Suprapubic skin (tissue), 4 donors: ENCODE results near the gene ABLIM2. TPM values are rescaled to one million over a fixed set of nuclear protein-coding genes. Genes with fewer than 3 reads are reported as not detected.

Source experiments
- DNase-seq, 2 donors: peaks; one replicate each; pipeline ENCODE4 v3.0.0-alpha.2; 2019; ENCODE audit warnings: low spot score in 2 of 2
- H3K27ac ChIP-seq: fragments of 200-600 bp; sonication (generic); one replicate; pipeline ENCODE4 v1.5.1; 2019
- H3K27me3 ChIP-seq: fragments of 200-600 bp; sonication (generic); one replicate; pipeline ENCODE4 v1.5.1; 2019
- H3K36me3 ChIP-seq: fragments of 200-600 bp; sonication (generic); one replicate; pipeline ENCODE4 v1.5.1; 2019
- H3K4me1 ChIP-seq: fragments of 200-600 bp; sonication (generic); one replicate; pipeline ENCODE4 v1.5.1; 2019
- H3K4me3 ChIP-seq: fragments of 200-600 bp; sonication (generic); one replicate; pipeline ENCODE4 v1.5.1; 2019; ENCODE audit warnings: mild to moderate bottlenecking
- H3K9me3 ChIP-seq: fragments of 200-600 bp; sonication (generic); one replicate; pipeline ENCODE4 v1.5.1; 2019
- EP300 ChIP-seq: sonication (generic); formaldehyde crosslinking; IDR thresholded peaks from one replicate; pipeline ENCODE4 v1.6.1; 2017; ENCODE audit warnings: antibody characterized with exemption
- POLR2A ChIP-seq, 2 donors: fragments of 450-650 bp; IDR thresholded peaks; one replicate each; pipeline ENCODE4 v1.6.1; 2017; ENCODE audit warnings: antibody characterized with exemption in 2 of 2, mild to moderate bottlenecking in 2 of 2, moderate library complexity in 2 of 2
- POLR2AphosphoS5 ChIP-seq, 3 donors: sonication (generic); formaldehyde crosslinking; IDR thresholded peaks; one replicate each; pipeline ENCODE4 v1.6.1; 2017; ENCODE audit warnings: antibody characterized with exemption in 3 of 3
- WGBS: methylation state at CpG from one replicate; pipeline ENCODE4 v1.1.5; 2018; 5-methylcytosine and 5-hydroxymethylcytosine counted together
- total RNA-seq, 4 donors: library from RNA; depleted of rRNA; stranded (reverse); fragments of >200 nt; gene quantifications; one replicate each; pipeline ENCODE4 v1.1.0, GENCODE V29; 2016
- TF ChIP-seq, protein P1 (sequence below), 2 donors: fragments of 200-600 bp in 1 of 2; fragments of 450-650 bp in 1 of 2; sonication (generic) in 1 of 2; IDR thresholded peaks; one replicate each; pipeline ENCODE4 v1.5.1; 2016 to 2019; ENCODE audit warnings: antibody characterized with exemption in 2 of 2, mild to moderate bottlenecking in 1 of 2, moderate library complexity in 1 of 2

Gene ABLIM2
- total RNA-seq, 4 donors from 2014 or later = 11.2 to 16.9 (median 13.3) TPM

DNA sequence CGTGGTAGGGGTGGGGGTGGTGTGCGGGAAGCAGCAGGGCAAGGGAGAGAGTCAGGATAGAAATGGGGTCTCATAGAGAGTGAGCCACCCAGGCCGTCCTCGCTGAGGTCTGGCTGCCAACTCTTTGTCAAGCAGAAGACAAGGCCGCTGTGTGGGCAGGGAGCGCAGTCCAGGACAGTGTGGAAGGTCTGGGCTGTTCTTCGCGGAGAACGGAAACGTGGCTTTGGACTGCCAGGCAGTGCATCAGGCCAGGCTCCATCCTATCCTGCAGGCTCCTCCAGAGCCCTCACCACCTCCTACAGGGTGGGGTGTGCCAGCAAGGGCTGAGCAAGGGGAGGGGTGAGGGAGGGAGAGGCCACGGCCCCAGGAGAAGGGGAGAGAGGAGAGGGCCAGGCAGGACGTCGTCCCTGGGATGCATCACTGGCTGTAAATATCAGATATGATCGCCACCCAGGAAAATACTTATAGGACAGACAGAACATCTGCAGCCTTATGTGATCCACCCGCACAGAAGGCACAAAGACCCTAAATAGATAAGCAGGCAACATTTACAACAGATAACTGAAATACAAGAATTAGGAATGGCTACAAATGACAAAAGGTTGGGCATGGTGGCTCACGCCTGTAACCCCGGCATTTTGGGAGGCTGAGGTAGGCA lies 85.3 kb downstream of the ABLIM2 start:
- Histone ChIP-seq H3K27me3 (peaks cover 35% of the 10 kb centered on the region), H3K9me3 (no peaks in the 10 kb centered on the region), H3K4me3 (no peak overlapping the region), H3K27ac (no peak overlapping the region), H3K4me1 (peaks cover 3% of the 10 kb centered on the region), H3K36me3 (no peaks in the 10 kb centered on the region)
- 80% methylated on average over 15 of the region's 17 CpGs for WGBS
- TF ChIP-seq, protein P1, sequence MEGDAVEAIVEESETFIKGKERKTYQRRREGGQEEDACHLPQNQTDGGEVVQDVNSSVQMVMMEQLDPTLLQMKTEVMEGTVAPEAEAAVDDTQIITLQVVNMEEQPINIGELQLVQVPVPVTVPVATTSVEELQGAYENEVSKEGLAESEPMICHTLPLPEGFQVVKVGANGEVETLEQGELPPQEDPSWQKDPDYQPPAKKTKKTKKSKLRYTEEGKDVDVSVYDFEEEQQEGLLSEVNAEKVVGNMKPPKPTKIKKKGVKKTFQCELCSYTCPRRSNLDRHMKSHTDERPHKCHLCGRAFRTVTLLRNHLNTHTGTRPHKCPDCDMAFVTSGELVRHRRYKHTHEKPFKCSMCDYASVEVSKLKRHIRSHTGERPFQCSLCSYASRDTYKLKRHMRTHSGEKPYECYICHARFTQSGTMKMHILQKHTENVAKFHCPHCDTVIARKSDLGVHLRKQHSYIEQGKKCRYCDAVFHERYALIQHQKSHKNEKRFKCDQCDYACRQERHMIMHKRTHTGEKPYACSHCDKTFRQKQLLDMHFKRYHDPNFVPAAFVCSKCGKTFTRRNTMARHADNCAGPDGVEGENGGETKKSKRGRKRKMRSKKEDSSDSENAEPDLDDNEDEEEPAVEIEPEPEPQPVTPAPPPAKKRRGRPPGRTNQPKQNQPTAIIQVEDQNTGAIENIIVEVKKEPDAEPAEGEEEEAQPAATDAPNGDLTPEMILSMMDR (IDR thresholded peaks at IDR 0.05) = no peak
- DNase-seq = no peak

DNA sequence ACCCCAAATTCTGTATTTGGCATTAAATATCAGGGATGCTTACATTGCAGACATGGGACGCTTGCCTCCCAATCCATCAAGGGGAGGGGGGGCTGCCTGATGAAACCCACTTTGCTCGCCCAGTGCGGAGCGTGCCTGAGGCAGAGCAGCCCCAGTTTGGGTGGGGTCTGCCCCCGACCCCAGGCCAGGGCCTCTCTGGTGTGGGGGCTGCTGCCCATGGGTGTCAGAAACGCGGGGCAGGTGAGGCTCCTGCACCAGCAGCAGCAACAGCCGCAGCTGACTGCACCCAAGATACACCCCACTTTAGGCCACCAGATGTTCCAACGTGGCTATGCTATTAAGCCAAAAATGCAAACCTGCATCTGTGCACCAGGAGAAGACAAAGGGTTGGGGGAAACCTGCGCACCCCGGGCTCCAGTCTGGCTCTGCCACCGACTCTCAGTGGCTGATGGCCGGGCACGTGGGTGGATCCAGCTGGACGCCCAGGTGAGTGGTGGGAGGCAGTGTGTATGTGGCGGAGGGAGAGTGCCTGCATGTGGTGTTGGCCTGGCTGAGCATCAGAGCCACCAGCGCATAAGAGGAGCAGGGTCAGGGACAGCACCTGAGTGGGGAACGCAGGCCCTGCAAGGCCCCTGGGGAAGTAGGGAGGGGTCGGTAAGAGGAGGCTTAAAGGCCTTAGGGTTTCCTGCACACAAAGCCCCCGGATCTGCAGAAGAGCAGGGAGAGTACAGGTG lies 86.2 kb downstream of the ABLIM2 start:
- H3K9me3 ChIP-seq = no peaks in the 10 kb centered on the region
- H3K27me3 ChIP-seq = peaks cover 35% of the 10 kb centered on the region
- H3K27ac ChIP-seq = no peak overlapping the region
- TF ChIP-seq POLR2A (IDR thresholded peaks at IDR 0.05) (no peak), EP300 (no peak)
- no peak overlapping the region for H3K4me3 ChIP-seq
- 68% methylated on average over 15 of the region's 20 CpGs for WGBS
- DNase-seq = no peak
- H3K36me3 ChIP-seq = no peaks in the 10 kb centered on the region
- H3K4me1 ChIP-seq = peaks cover 3% of the 10 kb centered on the region

DNA sequence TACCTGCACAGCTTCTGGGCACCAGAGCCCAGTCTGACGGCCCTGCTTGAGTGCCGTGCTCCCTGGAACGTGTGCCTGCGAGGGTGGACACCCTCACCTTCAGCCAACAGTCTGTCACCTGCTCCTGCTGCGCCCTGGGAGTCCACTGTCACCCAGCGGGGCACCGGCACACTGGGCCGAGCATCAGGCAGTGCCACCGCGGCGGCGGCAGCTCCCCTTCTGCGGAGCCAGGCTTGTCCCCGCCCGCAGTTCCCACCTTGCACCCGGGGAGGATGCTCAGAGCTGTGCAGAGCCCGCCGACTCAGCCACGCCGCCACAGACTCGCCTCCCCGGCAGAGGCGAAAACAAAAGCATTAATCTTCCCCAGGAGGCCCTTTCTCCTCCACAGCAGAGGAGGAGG lies 86.8 kb downstream of the ABLIM2 start:
- Histone ChIP-seq H3K9me3 (no peaks in the 10 kb centered on the region), H3K27ac (no peak overlapping the region), H3K4me3 (no peak overlapping the region), H3K27me3 (peaks cover 35% of the 10 kb centered on the region), H3K36me3 (no peaks in the 10 kb centered on the region), H3K4me1 (peaks cover 3% of the 10 kb centered on the region)
- no peak for DNase-seq
- WGBS = no CpG with 5 or more reads among the region's 23 CpGs
- no peak for TF ChIP-seq EP300
- TF ChIP-seq, protein P1 (IDR thresholded peaks at IDR 0.05) = no peak
- TF ChIP-seq POLR2A (IDR thresholded peaks at IDR 0.05) = no peak
- no peak for TF ChIP-seq POLR2AphosphoS5 (IDR thresholded peaks at IDR 0.05)

GRCh38 chr4:8070736-8071718 lies 87.6 kb downstream of the ABLIM2 start:
- Histone ChIP-seq H3K9me3 (no peaks in the 10 kb centered on the region), H3K4me1 (peaks cover 3% of the 10 kb centered on the region), H3K4me3 (no peak overlapping the region), H3K36me3 (no peaks in the 10 kb centered on the region), H3K27me3 (peaks cover 35% of the 10 kb centered on the region), H3K27ac (no peak overlapping the region)
- 29% methylated on average over 13 of the region's 30 CpGs for WGBS
- TF ChIP-seq POLR2A (IDR thresholded peaks at IDR 0.05) (no peak), POLR2AphosphoS5 (IDR thresholded peaks at IDR 0.05) (no peak), EP300 (no peak)
- TF ChIP-seq, protein P1 (IDR thresholded peaks at IDR 0.05) = no peak
- no peak for DNase-seq

- WGBS = 91% methylated on average over 27 of the region's 27 CpGs
- no peak for DNase-seq
- Histone ChIP-seq H3K27ac (no peak overlapping the region), H3K4me3 (no peak overlapping the region), H3K4me1 (peaks cover 3% of the 10 kb centered on the region), H3K9me3 (peaks cover 4% of the 10 kb centered on the region), H3K36me3 (no peaks in the 10 kb centered on the region), H3K27me3 (peaks cover 35% of the 10 kb centered on the region)
- TF ChIP-seq POLR2A (IDR thresholded peaks at IDR 0.05) (no peak), POLR2AphosphoS5 (IDR thresholded peaks at IDR 0.05) (no peak), EP300 (no peak)
- TF ChIP-seq, protein P1 (IDR thresholded peaks at IDR 0.05) = no peak
These were observed 89.4 kb downstream of the ABLIM2 start for GRCh38 chr4:8069102-8069752.
